Activated gamma-delta T cell treated with Interleukin-2 at 50 U/mL for 16 hours (primary cell): ENCODE data around the gene CCDC142.
"Not testable (repeated sequence)": the region's sequence is repeated elsewhere in the genome, so short reads cannot be mapped to it uniquely, and the experiment has no call there.

ENCODE experiments used
- DNase-seq: peaks from one replicate; pipeline ENCODE4 v3.0.0-alpha.2; 2020

CCDC142 gene

DNA sequence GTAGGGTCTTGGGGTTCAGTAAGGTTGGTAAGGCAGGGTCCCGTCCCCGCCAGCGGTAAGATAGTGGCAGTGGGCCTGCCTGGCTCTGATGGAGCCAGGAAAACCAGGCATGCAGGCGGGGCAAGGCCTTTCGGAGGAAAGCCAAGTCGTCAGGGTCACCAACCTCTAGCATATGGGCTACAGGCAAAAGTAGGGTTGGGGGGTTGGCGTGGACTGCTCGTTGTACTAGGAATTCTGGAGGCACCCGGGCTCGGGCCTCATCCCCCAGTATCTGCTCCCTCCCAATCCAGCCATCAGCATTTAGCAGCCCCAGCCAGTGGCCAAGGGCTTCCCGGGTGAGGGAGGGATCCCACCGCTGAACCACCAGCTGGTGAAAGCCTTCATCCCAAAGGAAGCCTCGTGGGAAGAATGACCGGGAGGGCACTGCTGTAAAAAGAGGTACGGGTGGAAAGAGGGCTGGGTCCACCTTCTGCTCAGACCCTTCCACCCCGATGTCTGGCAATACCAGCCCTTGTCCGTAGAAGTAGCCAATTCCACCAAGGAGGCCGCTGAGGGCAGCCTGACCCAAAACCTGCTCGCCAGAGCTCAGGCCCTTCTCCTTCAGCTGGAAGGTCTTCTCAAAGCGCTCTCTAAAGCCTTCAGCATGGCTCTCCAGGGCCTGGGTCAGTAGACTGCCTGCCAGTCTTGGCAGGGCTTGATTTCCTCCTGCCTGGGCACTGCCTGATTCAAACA lies 20.6 kb downstream of the CCDC142 start:
- no peak for DNase-seq

GRCh38 chr2:74461187-74462053 lies 21.4 kb downstream of the CCDC142 start:
- no peak for DNase-seq

GRCh38 chr2:74460187-74460586 lies 22.6 kb downstream of the CCDC142 start:
- not testable (repeated sequence) for DNase-seq

DNA sequence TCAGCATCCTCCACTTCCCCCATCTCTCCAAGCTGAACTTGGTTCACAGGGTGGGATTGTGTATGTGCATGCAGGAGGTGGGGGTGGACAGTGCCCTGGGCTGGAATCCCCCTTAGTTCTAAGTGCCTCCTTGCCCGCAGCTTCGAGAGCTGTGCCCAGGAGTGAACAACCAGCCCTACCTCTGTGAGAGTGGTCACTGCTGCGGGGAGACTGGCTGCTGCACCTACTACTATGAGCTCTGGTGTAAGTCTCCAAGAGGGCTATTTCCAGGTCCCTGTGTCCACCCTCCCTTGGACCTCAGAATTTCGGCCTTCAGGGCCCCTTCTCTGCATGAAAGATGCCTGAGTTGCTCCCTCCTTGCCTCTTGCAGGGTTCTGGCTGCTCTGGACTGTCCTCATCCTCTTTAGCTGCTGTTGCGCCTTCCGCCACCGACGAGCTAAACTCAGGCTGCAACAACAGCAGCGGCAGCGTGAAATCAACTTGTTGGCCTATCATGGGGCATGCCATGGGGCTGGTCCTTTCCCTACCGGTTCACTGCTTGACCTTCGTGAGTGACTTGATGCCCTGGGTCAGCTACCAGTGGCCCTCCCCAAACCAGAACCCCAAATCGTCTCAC lies 23.2 kb downstream of the CCDC142 start:
- not testable (repeated sequence) for DNase-seq

GRCh38 chr2:74458938-74459363 lies 23.8 kb downstream of the CCDC142 start:
- no peak for DNase-seq

DNA sequence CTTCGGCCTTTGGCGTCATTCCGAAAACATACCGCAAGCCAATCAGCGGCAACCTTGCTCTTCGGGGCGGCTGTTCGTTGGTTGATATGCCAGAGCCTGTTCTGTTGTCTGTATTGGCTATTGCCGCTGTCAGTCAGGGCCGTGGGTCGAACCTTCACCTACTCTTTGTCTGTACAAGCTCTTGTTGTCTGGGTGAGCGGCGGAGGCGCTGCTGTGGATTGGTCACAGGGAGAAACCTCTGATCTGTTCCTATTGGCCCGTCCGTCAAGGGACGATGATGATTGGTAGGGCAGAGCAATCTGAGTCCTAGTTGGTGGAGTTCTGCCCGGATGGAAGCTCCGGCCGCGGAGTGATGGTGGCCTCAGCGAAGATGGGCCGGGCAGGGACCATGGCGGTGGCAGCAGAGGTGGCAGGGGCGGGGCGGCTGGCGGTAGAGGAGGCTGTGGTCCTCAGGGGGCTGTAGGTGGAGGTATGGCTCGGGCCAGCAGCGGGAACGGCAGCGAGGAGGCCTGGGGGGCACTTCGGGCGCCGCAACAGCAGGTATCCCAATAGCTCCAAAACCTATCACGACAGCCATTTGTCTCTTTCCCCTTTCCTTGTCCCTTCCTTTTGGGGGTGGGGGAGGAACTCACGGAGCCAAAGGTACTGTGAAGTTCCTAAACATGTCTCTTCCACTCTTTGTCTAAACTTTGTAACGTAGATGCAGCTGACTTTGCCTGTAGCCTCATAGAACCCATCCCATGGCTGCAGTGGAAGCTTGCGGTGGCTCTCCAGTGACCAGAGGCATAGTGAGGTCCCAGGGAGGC lies 24.5 kb downstream of the CCDC142 start, which contains the start of gene WBP1:
Gene WBP1 (plus strand): TSS at position 307 of the 806 bp plus-strand sequence. CDS start 165 bp downstream, at position 472.
- DNase-seq: peak; percentile 99

GRCh38 chr2:74457549-74458131 lies 25.2 kb downstream of the CCDC142 start:
- peak; percentile 85 for DNase-seq

- no peak for DNase-seq
These were observed 25.7 kb downstream of the CCDC142 start for GRCh38 chr2:74457129-74457548.

- peak; percentile 97 for DNase-seq
These were observed 27.9 kb downstream of the CCDC142 start, which contains the start of gene INO80B for GRCh38 chr2:74454654-74455511. Gene INO80B, plus strand, starts transcription at chr2:74455087. Its CDS starts 30 bp downstream, at chr2:74455117.

- DNase-seq: no peak
These were observed 32.1 kb downstream of the CCDC142 start for GRCh38 chr2:74450570-74451190.

GRCh38 chr2:74448771-74449170 lies 34.0 kb downstream of the CCDC142 start:
- no peak for DNase-seq

DNA sequence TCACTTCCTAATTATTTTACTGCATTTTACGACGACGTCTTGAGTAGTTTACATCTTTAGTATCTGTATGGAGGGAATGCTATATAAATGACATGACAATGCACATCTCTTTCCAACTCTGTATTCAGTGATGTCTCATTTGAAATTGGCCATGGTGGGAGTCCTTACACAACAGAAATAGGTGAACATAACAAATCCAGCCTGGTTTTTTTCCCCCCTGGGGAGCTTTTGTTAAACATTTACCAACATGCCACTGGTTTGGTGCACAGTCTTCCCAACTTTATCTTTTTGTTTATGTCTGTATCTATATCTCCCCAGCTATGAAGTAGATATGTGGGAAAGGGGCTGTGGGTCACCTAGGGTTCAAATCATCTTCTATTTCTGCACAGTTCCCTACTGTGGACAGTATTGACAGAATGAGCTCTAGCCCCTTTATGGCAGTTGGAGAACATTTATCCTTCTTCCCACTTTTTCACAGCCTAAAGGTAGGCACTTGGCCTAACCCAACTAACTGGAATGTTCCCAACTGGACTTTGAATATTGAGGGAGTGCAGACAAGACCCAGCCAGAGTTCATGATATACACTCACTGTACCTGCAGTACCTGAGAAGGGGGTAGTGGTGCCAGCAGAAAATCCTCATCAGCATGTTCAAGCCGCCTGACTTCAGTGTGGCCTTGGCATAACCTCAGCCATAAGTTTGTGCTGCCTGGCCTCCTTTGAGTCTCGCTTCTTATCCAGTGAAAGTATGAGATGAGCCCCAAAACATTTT lies 35.4 kb downstream of the CCDC142 start:
- no peak for DNase-seq

GRCh38 chr2:74444498-74445318 lies 38.1 kb downstream of the CCDC142 start:
- no peak for DNase-seq

GRCh38 chr2:74442483-74443297 lies 40.1 kb downstream of the CCDC142 start:
- not testable (repeated sequence) for DNase-seq

GRCh38 chr2:74441690-74442482 lies 40.9 kb downstream of the CCDC142 start, which contains the start of gene RTKN:
Gene RTKN, minus strand, starts transcription at chr2:74441937. Its CDS starts 121 bp downstream, at chr2:74441816.
- peak; percentile 21 for DNase-seq

- no peak for DNase-seq
These were observed 41.6 kb downstream of the CCDC142 start for GRCh38 chr2:74441170-74441689.
